Endothelial cell of umbilical vein (primary cell): ENCODE results near the gene PDK1. TPM values are rescaled to one million over a fixed set of nuclear protein-coding genes. Genes with fewer than 3 reads are reported as not detected.

Experiments
- BruUV-seq: library from RNA; stranded (reverse); fragments of 400-500 nt; replicated peaks from 2 replicates; lab custom pipeline; 2021; lab: Mats Ljungman, UMichigan
- CTCF ChIA-PET: fragments of 300-600, 350-600 bp; sonication (Branson Sonifier 250); formaldehyde crosslinking; loops from one replicate; lab custom pipeline; 2021; ENCODE audit warnings: antibody characterized with exemption, inconsistent platforms; lab: Charles Lee
- POLR2A ChIA-PET: fragments of 300-600, 350-600 bp; sonication (Branson Sonifier 250); formaldehyde crosslinking; loops from one replicate; lab custom pipeline; 2021; ENCODE audit warnings: antibody characterized with exemption, inconsistent platforms; lab: Charles Lee
- DNase-seq: peaks from one replicate; pipeline ENCODE4 v3.0.0-alpha.2; 2011; ENCODE audit warnings: low read depth, low spot score
- FAIRE-seq: peaks from 2 replicates; lab custom pipeline; 2011; peaks lifted over from hg19 to GRCh38; lab: Jason Lieb, UNC
- H2AFZ ChIP-seq: 2 replicates; pipeline ENCODE4 v1.6.0; 2012; ENCODE audit warnings: low read depth, low read length, control low read depth, inconsistent platforms
- H3K27ac ChIP-seq: 2 replicates; pipeline ENCODE4 v1.5.1; 2011; ENCODE audit warnings: low read depth, mild to moderate bottlenecking, control low read depth, low read length, moderate library complexity; ENCODE audit not compliant: insufficient read depth
- H3K27me3 ChIP-seq, 2 experiments: 2 replicates each; pipeline versions ENCODE4 v1.6.0 to v1.6.1; 2011; ENCODE audit warnings: low read length in 2 of 2, mixed read lengths in 1 of 2; ENCODE audit not compliant: control insufficient read depth in 2 of 2, insufficient read depth in 2 of 2
- H3K36me3 ChIP-seq, 2 experiments: 2 replicates in 1 of 2; 3 replicates in 1 of 2; pipeline ENCODE4 v1.5.1; 2011; ENCODE audit warnings: low read length in 2 of 2, mild to moderate bottlenecking in 1 of 2, moderate library complexity in 1 of 2; ENCODE audit not compliant: control insufficient read depth in 2 of 2, insufficient read depth in 2 of 2; ENCODE audit errors: extremely low read depth in 1 of 2
- H3K4me1 ChIP-seq: 3 replicates; pipeline ENCODE4 v1.5.1; 2011; ENCODE audit warnings: mild to moderate bottlenecking, low read length; ENCODE audit not compliant: control insufficient read depth, insufficient read depth; ENCODE audit errors: extremely low read depth
- H3K4me2 ChIP-seq: 2 replicates; pipeline ENCODE4 v1.6.1; 2011; ENCODE audit warnings: low read length, control low read depth, mixed read lengths; ENCODE audit not compliant: insufficient read depth
- H3K4me3 ChIP-seq, 3 experiments: fragments of 200-600 bp in 1 of 3; sonication (generic), shearing (Covaris generic) in 1 of 3; replicated peaks in 1 of 3; 2 replicates each; pipeline ENCODE4 v1.5.1; 2011 to 2016; ENCODE audit warnings: control low read depth in 3 of 3, low read length in 3 of 3, mild to moderate bottlenecking in 2 of 3, inconsistent platforms in 1 of 3, low read depth in 1 of 3, moderate library complexity in 1 of 3; ENCODE audit not compliant: insufficient read depth in 1 of 3
- H3K79me2 ChIP-seq: 2 replicates; pipeline ENCODE4 v1.6.0; 2012; ENCODE audit warnings: low read length, inconsistent platforms; ENCODE audit not compliant: control insufficient read depth, insufficient read depth
- H3K9ac ChIP-seq: replicated peaks from 2 replicates; pipeline ENCODE3; 2011; ENCODE audit warnings: low read length, control low read depth; ENCODE audit not compliant: insufficient read depth; ENCODE audit errors: extremely low read depth
- H3K9me1 ChIP-seq: replicated peaks from 3 replicates; pipeline ENCODE4 v1.6.0; 2011; ENCODE audit warnings: mild to moderate bottlenecking, low read length; ENCODE audit not compliant: control insufficient read depth, insufficient read depth; ENCODE audit errors: extremely low read depth
- H3K9me3 ChIP-seq: replicated peaks from 2 replicates; pipeline ENCODE4 v1.5.1; 2012; ENCODE audit warnings: low read length, inconsistent platforms; ENCODE audit not compliant: control insufficient read depth, insufficient read depth
- H4K20me1 ChIP-seq: replicated peaks from 2 replicates; pipeline ENCODE3; 2011; ENCODE audit warnings: mild to moderate bottlenecking, low read length; ENCODE audit not compliant: control insufficient read depth, insufficient read depth; ENCODE audit errors: extremely low read depth
- CTCF ChIP-seq, 2 donors: IDR thresholded peaks; 1 replicate in 1 of 2; 2 replicates in 1 of 2; pipeline ENCODE4 v1.5.1; 2011; ENCODE audit warnings: low read length in 2 of 2, mild to moderate bottlenecking in 2 of 2, moderate library complexity in 2 of 2, control low read depth in 1 of 2, inconsistent platforms in 1 of 2, low read depth in 1 of 2; ENCODE audit not compliant: insufficient read depth in 1 of 2; ENCODE audit errors: extremely low read depth in 1 of 2
- EZH2 ChIP-seq: IDR thresholded peaks from 2 replicates; pipeline ENCODE4 v1.6.1; 2012; ENCODE audit warnings: borderline replicate concordance, low read depth, mild to moderate bottlenecking, moderate library complexity, low read length, inconsistent platforms; ENCODE audit not compliant: severe bottlenecking
- FOS ChIP-seq: IDR thresholded peaks from 2 replicates; pipeline ENCODE4 v1.6.1; 2011; ENCODE audit warnings: mild to moderate bottlenecking, low read length, moderate library complexity, borderline replicate concordance; ENCODE audit not compliant: insufficient read depth
- GATA2 ChIP-seq: IDR thresholded peaks from 2 replicates; pipeline ENCODE4 v1.7.0; 2011; ENCODE audit warnings: low read depth, mild to moderate bottlenecking, moderate library complexity, mixed read lengths, low read length; ENCODE audit not compliant: insufficient read length, insufficient read depth
- JUN ChIP-seq: IDR thresholded peaks from 2 replicates; pipeline ENCODE4 v1.6.1; 2011; ENCODE audit warnings: borderline replicate concordance, low read depth; ENCODE audit not compliant: insufficient read length, insufficient read depth
- MAX ChIP-seq: IDR thresholded peaks from 2 replicates; pipeline ENCODE4 v1.6.1; 2011; ENCODE audit not compliant: insufficient read depth, insufficient read length
- MYC ChIP-seq: IDR thresholded peaks from one replicate; pipeline ENCODE4 v1.6.1; 2011; ENCODE audit warnings: mild to moderate bottlenecking, low read depth, low read length
- POLR2A ChIP-seq: IDR thresholded peaks from 2 replicates; pipeline ENCODE4 v1.6.1; 2012; ENCODE audit warnings: low read depth, mild to moderate bottlenecking, control low read depth, low read length
- POLR2AphosphoS5 ChIP-seq: IDR thresholded peaks from 2 replicates; pipeline ENCODE4 v1.6.1; 2012; ENCODE audit warnings: low read depth, mild to moderate bottlenecking, control low read depth, low read length, moderate library complexity; ENCODE audit not compliant: insufficient read depth
- dilution Hi-C: fragments of 300-500 bp; cut with MboI; formaldehyde crosslinking; loops from one replicate; pipeline ENCODE4 v1.15.0; 2019; ENCODE audit warnings: low sequenced_read_pairs; ENCODE audit not compliant: extremely low pct_ligation_motif_present
- intact Hi-C: fragments of 100-400 bp; cut with micrococcal nuclease; formaldehyde crosslinking; loops from one replicate; pipeline ENCODE4 v1.10.0; 2022
- polyA plus RNA-seq, 4 experiments: library from polyadenylated mRNA; depleted of rRNA in 3 of 4; stranded (reverse) in 3 of 4; unstranded in 1 of 4; fragments of >200 nt; gene quantifications; 2 replicates each; pipeline versions ENCODE4 v1.2.1 to v1.2.3, GENCODE V29; 2011 to 2012; ENCODE audit warnings: missing spikeins in 1 of 4
- total RNA-seq: library from RNA; stranded (reverse); gene quantifications from 2 replicates; pipeline ENCODE4 v1.2.3, GENCODE V29; 2021

PDK1 gene
- total and polyA plus RNA-seq, 2 donors (not counting 3 experiments of a cell fraction or from before 2014, with no cell fraction given): 3.7 to 16.9 TPM

- Histone ChIP-seq H3K4me1 (no peaks in the 10 kb centered on the region), H3K27me3 (no peaks in the 10 kb centered on the region), H4K20me1 (no peaks in the 10 kb centered on the region), H3K79me2 (no peaks in the 10 kb centered on the region), H3K27ac (no peak overlapping the region), H3K9me3 (no peaks in the 10 kb centered on the region), H3K36me3 (no peaks in the 10 kb centered on the region), H3K4me3 (no peak overlapping the region), H2AFZ (no peak overlapping the region), H3K9me1 (no peaks in the 10 kb centered on the region), H3K4me2 (no peak overlapping the region), H3K9ac (no peak overlapping the region)
- TF ChIP-seq CTCF (IDR thresholded peaks at IDR 0.05; ENCODE audit: extremely low read depth in 1 of 2, insufficient read depth in 1 of 2, low read depth in 1 of 2, low read length in 2 of 2) (no peak), POLR2AphosphoS5 (no peak), MYC (no peak), EZH2 (no peak), POLR2A (no peak), JUN (no peak), FOS (no peak), MAX (no peak), GATA2 (no peak)
- dilution Hi-C loops: no loop called here
- intact Hi-C loops: no loop called here
- no TSS peak for BruUV-seq
- POLR2A ChIA-PET: no interaction called here
- CTCF ChIA-PET: no interaction called here
- DNase-seq (no peak), FAIRE-seq (no peak)
Observed at GRCh38 chr2:172518995-172519394, 36.9 kb upstream of the PDK1 start.
